GM12872 (cell line): ENCODE measurements around the gene PARVB.

Experiments
- TF ChIP-seq, protein P1 (sequence below): IDR thresholded peaks from 3 replicates; pipeline ENCODE4 v1.5.1; 2011; ENCODE audit warnings: low read depth, mild to moderate bottlenecking, low read length, moderate library complexity; ENCODE audit not compliant: insufficient read depth

PARVB gene

GRCh38 chr22:44209343-44209742 is 185.2 kb downstream of the PARVB start:
- TF ChIP-seq, protein P1, sequence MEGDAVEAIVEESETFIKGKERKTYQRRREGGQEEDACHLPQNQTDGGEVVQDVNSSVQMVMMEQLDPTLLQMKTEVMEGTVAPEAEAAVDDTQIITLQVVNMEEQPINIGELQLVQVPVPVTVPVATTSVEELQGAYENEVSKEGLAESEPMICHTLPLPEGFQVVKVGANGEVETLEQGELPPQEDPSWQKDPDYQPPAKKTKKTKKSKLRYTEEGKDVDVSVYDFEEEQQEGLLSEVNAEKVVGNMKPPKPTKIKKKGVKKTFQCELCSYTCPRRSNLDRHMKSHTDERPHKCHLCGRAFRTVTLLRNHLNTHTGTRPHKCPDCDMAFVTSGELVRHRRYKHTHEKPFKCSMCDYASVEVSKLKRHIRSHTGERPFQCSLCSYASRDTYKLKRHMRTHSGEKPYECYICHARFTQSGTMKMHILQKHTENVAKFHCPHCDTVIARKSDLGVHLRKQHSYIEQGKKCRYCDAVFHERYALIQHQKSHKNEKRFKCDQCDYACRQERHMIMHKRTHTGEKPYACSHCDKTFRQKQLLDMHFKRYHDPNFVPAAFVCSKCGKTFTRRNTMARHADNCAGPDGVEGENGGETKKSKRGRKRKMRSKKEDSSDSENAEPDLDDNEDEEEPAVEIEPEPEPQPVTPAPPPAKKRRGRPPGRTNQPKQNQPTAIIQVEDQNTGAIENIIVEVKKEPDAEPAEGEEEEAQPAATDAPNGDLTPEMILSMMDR = no peak

GRCh38 chr22:44210722-44211121 is 186.6 kb downstream of the PARVB start:
- TF ChIP-seq, protein P1 = no peak

DNA sequence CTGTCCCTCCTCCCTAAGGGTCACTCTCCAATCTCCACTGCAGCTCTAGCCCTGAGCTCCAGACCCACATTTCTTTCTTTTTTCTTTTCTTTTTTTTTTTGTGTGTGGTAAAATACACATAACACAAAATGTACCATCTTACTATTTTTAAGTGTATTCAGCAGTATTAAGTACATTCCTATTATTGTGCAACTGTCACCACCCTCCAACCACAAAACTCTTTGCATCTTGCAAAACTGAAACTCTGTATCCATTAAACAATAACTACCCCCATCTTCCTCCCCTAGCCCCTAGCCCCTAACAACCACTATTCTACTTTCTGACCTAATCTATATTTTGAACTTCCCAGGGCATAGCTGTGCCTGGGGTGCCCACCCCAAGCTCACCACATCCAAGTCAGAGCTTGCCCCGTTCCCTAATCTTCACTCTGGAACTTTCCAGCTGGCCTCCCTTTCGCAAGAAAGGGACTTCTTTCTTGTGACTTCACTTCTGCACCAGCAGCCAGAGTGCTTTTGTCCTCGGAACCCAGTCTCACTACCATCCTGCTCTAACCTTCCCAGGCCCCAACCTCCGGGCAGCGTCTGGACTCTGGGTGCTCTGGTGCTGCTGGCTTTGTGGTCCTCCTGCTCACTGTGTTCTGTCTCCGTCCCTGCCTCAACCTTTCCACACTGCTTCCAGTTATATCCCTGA is 187.3 kb downstream of the PARVB start:
- TF ChIP-seq, protein P1 = no peak

DNA sequence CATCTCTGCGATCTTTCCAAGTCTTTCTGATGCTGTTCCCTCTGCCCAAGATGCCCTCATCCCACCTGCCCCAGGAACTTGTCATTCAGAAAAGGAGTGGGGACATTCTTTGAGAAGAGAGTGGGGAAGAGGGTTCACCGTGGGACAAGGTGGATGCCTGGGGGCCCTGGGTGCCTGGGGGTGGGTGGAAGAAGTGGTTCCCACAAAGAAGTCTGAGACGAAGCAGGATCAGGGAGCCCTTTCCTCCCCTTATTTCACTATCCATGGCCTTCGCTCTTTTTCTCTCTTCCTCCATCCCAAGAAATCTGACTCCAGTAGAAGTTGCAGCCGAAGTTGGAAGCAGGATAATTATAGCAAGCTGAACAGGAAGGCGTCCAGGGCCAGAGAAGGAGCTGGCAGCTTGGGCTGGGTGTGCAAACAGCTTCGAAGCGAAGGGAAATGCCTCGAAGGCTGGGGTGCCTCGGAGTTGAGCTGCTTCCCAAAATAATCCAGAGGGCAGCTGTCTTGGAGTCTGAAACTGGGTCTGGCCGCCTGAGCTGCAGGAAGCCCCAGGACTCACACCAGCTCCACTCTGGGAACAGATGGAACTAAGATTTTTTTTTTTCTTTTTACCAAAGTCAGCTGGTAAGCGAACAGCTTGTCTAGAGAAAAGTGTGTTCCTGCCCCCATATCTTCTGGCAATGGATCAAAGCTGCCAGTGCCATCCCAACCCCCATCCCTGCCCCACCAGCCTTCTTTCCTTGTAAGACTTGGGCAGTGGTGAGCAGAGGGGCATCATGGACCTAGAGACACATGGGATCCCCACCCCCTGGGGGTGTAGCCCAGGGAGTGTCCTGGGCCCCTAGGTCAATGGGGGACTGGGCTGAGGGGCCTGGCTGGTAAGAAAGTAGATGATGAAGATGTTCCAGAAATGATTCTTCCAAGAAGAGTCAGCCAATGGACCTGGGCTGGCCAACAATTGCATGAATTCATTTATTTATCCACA is 188.1 kb downstream of the PARVB start:
- TF ChIP-seq, protein P1 = no peak

DNA sequence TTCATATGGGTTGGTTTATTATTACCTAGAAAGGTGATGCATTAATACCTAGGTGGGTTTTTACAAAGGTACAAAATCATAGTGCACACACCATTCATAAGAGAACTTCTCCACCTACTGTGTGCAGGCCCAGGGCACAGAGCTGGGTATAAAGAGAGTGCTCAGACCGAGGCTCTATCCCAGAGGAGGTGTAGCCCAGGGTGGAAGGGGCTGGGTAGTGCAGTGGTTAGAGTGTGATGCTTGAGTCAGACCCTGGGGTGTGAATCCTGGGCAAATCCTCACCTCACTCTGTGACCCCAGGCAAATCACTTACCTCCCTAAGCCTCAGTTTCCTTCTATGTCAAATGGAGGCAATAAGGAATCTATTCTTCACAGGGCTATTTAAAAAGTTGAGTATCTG is 188.8 kb downstream of the PARVB start:
- TF ChIP-seq, protein P1 = no peak

- TF ChIP-seq, protein P1 = no peak
Observed at GRCh38 chr22:44213489-44214043, 189.5 kb downstream of the PARVB start.

- TF ChIP-seq, protein P1 = no peak
Observed at GRCh38 chr22:44214187-44214586, 190.1 kb downstream of the PARVB start.
